KBM-7 (cell line): ENCODE data around the gene COL2A1.

Experiments used
- DNase-seq: peaks from one replicate; pipeline ENCODE4 v3.0.0-alpha.2; 2015
- in situ Hi-C: fragments of 300-500 bp; cut with MboI; formaldehyde crosslinking; loops from 2 replicates; pipeline ENCODE4 v1.14.3; 2020; ENCODE audit warnings: low sequenced_read_pairs, low pct_unique_long_range_greater_than_20kb, mixed read lengths

Gene COL2A1

GRCh38 chr12:48032597-48032996 is 28.3 kb upstream of the COL2A1 start:
- in situ Hi-C loops = no loop called here
- DNase-seq = no peak

GRCh38 chr12:48031135-48031960 is 27.1 kb upstream of the COL2A1 start:
- in situ Hi-C loops = no loop called here
- DNase-seq = no peak

- no peak for DNase-seq
- in situ Hi-C loops = no loop called here
Measured at GRCh38 chr12:48030173-48030650, 25.9 kb upstream of the COL2A1 start.

GRCh38 chr12:48029491-48030172 is 25.4 kb upstream of the COL2A1 start:
- in situ Hi-C loops = no loop called here

GRCh38 chr12:48028541-48029431 is 24.5 kb upstream of the COL2A1 start:
- DNase-seq = no peak
- in situ Hi-C loops = no loop called here

More at GRCh38 chr12:48029491-48030172, 25.4 kb upstream of the COL2A1 start:
- DNase-seq = peak; percentile 62

GRCh38 chr12:48027183-48028002 is 23.1 kb upstream of the COL2A1 start:
- no peak for DNase-seq
- in situ Hi-C loops = no loop called here

GRCh38 chr12:48026060-48026827 is 22.0 kb upstream of the COL2A1 start:
- in situ Hi-C loops = no loop called here
- no peak for DNase-seq

GRCh38 chr12:48025281-48025680 is 21.0 kb upstream of the COL2A1 start:
- in situ Hi-C loops = no loop called here
- no peak for DNase-seq

GRCh38 chr12:48024735-48025134 is 20.5 kb upstream of the COL2A1 start:
- in situ Hi-C loops = no loop called here
- DNase-seq = no peak

- DNase-seq = no peak
- in situ Hi-C loops = no loop called here
Measured at GRCh38 chr12:48023386-48023785, 19.1 kb upstream of the COL2A1 start.

- DNase-seq = no peak
- in situ Hi-C loops = no loop called here
Measured at GRCh38 chr12:48022676-48023385, 18.6 kb upstream of the COL2A1 start.

- no peak for DNase-seq
- in situ Hi-C loops = no loop called here
Measured at GRCh38 chr12:48022180-48022521, 17.9 kb upstream of the COL2A1 start.

- in situ Hi-C loops = no loop called here
- DNase-seq = no peak
Measured at GRCh38 chr12:48021485-48022179, 17.4 kb upstream of the COL2A1 start.

GRCh38 chr12:48019639-48020265 is 15.5 kb upstream of the COL2A1 start:
- no peak for DNase-seq
- in situ Hi-C loops = no loop called here

GRCh38 chr12:48018618-48018995 is 14.3 kb upstream of the COL2A1 start:
- DNase-seq = no peak
- in situ Hi-C loops = no loop called here

GRCh38 chr12:48017921-48018617 is 13.8 kb upstream of the COL2A1 start:
- no peak for DNase-seq
- in situ Hi-C loops = no loop called here
